ENCODE results near the gene CEACAM7.

GRCh38 chr19:41668315-41668714, 19.8 kb downstream of the CEACAM7 start:
- TF ChIP-seq, protein P1, sequence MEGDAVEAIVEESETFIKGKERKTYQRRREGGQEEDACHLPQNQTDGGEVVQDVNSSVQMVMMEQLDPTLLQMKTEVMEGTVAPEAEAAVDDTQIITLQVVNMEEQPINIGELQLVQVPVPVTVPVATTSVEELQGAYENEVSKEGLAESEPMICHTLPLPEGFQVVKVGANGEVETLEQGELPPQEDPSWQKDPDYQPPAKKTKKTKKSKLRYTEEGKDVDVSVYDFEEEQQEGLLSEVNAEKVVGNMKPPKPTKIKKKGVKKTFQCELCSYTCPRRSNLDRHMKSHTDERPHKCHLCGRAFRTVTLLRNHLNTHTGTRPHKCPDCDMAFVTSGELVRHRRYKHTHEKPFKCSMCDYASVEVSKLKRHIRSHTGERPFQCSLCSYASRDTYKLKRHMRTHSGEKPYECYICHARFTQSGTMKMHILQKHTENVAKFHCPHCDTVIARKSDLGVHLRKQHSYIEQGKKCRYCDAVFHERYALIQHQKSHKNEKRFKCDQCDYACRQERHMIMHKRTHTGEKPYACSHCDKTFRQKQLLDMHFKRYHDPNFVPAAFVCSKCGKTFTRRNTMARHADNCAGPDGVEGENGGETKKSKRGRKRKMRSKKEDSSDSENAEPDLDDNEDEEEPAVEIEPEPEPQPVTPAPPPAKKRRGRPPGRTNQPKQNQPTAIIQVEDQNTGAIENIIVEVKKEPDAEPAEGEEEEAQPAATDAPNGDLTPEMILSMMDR (IDR thresholded peaks at IDR 0.05), result no peak
- no peak for TF ChIP-seq POLR2A (IDR thresholded peaks at IDR 0.05)
